GM18499 (cell line): Measurements from ENCODE around the gene FMN1.

Experiments
- ATAC-seq: cut with Tn5 transposase; IDR thresholded peaks from one replicate; pipeline ENCODE4 v1.9.1; 2021; ENCODE audit warnings: moderate number of reproducible peaks; ENCODE audit not compliant: insufficient read depth, unreplicated experiment

FMN1 gene

DNA sequence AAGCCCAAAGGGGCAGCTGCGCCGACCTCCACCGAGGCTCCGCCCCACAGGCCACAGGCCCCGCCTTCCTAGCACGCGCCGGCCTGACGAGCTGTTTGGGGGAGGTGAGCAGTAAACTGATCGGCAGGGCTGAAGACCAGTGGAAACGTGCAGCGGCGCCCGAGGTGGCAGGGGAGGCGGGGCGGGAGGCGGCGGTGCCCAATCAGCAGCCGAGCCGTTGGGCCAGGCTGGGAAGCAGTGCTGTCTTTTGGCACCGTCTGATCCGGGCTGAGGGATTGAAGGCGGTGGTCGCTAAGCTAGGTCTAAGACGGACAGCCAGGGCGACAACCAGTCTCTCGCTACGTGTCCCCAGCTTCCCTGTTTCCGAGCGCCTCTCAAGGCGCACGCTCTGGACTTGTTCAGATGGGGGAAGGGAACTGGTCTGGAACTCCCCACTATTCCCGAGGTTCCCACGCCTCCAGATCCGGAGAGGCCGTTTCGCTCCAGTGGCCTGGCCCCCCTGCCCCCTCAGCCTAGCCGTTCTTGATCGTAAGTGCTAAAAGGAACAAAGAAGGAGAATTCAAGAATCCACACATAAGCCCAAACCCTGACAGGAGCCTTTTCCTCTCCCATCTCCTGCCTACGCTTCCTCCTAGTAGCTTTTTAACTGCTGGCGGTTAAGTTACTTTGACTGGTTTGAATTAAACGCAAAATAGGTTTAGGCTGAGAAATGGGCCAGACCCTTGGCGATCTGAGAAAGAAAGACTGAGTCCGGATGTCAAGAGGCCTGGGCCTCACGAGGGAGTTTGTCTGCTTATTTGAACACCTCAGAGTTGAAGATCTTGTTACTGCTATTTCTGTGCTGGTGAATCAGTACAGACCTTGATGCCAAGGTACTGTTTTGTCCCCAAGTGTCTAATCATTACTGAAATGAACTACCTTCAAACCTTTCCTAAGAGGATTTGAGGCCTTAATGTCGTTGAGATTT is at the start of gene FMN1:
Gene FMN1 (minus strand): TSS at position 11 of the 967 bp plus-strand sequence. CDS start 39,800 bp downstream, outside the sequence.
- no peak for ATAC-seq

- ATAC-seq: no peak
Observed at GRCh38 chr15:33243869-33244268, 49.4 kb upstream of the FMN1 start.

DNA sequence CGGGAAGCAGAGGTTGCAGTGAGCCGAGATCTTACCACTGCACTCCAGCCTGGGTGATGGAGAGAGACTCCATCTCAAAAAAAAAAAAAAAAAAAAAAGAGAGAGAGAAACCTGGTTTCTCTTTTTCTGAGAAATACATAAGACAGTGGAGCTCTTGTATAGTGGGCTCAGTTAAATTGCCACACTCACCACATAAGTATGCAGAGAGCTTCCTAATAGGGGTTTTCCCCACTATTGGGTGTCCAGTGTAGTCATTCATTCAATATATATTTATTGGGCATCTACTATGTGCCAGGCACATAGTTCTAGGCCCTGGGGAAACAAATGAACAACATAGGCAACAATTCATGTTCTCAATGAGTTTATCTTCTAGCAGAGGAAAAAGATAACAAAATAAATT is 48.9 kb upstream of the FMN1 start:
- ATAC-seq: no peak

- ATAC-seq: no peak
Observed at GRCh38 chr15:33242669-33243191, 48.2 kb upstream of the FMN1 start.

DNA sequence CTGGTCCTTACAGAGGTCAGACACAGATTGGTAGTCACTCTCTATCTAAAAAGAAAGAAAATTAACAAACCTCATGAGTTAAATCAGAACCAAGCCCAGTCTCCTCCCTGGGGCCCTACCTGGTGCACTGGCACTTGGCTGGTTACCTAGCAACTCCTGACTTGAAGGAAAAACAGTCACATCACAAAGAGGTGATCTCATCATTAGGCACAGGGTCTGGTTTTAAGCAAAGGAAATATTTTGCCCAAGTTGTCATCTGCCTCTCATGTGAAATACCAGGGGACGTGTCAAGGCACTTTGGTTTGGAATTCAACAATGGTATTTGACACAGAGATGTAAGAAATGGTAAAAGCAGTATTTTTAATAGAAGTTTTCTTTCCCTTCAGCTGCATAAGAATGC is 47.7 kb upstream of the FMN1 start:
- ATAC-seq: no peak

DNA sequence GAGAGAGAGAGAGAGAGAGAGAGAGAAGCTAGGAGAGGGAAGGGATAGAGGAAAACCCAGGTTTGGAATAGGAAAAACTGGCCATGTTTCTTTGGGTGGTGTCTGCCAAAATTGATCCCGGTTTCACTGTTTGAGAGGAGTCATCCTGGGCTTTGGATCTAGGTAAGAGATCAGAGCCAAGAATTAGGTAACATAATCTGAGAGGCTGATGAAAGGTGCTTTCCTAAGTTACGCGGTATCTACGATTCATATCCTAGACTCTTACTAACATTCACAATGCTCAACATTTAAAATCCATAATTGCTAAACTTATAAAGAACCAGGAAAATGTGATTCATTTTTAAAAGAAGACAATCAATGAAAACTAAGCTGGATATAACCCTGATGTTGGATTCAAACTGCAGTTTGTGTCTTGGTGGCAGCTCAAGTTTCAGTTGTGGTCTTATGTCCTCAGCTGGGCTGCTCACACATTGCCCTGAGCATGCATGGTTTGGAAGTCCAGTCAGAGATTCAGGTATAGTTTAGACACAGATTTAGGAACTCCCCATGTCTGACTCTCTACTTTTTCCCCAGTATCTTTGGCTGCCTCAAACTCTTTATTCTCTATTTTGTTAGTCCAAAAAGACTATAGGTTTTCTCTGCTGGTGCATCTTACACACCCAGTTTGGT is 42.5 kb upstream of the FMN1 start:
- ATAC-seq: no peak

DNA sequence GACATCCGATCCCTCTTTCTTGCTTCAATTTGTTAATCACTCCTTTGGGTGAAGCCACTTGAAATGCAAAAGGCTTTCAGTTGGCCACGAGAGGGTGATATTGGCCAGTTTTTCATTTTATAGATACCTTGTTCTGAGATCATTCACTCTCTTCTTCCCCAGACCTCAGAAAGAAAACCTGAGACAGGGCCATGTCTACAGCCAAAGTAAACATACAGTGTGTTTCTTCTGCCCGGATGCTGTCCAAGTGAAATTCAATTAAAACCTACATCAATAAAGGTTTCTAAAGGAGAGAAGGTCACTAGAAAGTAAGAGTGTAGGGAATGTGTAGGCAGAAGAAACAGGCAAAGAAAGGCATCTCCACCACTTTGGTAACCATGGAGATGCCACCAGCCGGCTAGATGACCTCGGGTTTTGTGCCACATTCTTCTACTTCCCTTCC is 39.5 kb upstream of the FMN1 start:
- ATAC-seq: no peak

DNA sequence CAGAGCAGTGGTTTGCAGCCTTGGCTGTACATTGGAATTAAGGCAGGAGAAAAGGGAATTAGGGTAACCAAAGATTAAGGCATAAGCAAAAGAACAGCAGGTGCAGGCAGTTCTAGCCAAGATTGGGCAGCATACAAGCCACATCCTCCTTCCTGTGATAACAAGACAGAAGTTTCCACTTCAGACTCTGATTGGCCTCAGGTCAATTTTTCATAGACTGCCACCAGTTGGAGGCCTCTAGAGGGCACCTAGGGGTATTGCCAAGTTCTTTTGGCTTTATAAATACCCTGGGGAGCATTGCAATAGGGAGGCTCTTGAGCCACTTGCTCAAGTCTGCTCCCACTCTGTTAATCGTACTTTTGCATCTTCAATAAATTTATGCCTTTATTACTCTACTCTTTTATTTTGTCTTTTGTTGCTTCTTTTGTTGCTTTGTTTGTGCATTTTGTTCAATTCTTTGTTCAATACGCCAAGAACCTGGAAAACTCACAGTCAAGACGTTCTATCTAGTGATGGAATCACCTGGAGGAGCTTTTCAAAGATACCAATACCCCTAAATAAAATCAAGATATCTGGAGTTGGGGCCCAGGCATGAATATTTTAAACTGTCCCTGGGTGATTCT is 32.2 kb upstream of the FMN1 start:
- ATAC-seq: peak; percentile 63

GRCh38 chr15:33218071-33218491 is 23.6 kb upstream of the FMN1 start:
- no peak for ATAC-seq

GRCh38 chr15:33215941-33216872 is 21.7 kb upstream of the FMN1 start:
- no peak for ATAC-seq

DNA sequence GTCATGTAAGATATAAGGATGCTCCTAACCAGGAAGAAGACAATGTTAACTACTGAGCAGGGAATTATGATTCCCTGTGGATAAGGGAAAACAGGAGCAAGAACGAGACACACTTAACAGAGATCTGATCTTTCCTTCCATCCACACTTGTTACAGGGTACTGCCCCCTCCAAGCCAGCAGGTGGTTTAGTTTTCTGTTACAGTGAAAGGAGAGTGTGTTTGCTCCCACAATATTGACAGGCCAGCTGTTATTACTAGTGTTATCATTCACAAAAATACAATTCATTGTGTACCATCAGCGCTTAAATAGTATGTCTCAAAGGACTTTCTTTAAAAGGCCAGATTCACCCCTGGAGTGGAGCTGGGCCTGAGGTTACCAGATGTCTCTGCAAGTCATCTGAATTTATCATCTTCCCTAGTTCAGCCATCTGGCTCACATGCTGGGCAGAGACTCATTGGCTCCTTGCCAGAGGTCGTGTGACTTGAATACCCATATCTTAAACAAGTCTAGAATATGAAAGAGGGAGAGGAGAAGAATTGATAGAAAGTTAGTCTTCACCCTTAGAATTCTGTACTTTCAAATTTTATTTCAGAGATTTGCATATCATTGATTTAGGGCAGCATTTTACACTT is 16.8 kb upstream of the FMN1 start:
- no peak for ATAC-seq

DNA sequence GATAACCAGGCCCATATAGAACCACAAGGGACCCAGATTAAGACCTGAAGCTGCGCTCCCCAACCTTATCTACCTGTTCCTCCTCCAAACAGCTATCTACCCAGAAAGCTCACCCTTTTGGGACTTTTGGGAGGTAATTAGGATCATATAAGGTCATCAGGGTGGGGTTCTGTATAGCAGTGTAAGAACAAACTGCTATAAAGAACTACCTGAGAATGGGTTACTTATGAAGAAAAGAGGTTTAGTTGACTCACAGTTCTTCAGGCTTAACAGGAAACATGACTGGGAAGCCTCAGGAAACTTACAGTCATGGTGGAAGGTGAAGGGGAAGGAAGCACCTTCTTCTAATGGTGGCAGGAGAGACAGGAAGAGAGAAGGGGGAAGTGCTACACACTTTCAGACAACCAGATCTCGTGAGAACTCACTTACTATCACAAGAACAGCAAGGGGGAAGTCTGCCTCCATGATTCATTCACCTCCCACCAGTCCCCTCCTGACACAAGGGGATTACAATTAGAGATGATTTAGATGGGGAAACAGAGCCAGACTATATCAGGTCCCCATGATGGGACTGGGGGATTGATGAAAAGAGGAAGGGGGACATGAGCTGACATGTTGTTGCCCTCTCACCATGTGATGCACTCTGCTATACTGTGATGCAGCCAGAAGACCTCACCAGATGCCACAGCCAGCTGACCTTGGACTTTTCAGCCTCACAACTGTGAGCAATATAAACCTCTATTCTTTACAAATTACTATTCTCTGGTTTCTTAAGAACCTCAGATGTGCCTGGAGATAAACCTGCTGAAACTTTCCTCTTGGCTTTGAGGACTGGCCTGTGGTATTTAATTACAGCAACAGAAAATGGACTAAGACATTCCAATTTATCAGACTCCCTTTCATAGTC is 15.3 kb upstream of the FMN1 start:
- ATAC-seq: no peak

DNA sequence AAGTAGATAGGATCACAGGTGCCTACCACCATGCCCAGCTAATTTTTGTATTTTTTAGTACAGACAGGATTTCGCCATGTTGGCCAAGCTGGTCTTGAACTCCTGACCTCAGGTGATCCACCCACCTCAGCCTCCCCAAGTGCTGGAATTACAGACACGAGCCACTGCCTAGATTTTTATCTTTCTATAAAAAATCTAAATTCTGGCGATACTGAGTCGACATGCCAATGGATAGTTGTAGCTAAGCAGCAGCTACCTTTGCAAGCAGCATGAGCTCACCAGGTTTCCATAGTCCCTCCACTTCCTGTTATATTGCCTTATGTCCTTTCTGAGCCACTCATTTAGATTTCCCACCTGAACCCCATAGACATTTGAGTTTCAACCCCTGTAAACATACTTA is 13.1 kb upstream of the FMN1 start:
- ATAC-seq: no peak

- ATAC-seq: no peak
Observed at GRCh38 chr15:33206366-33206765, 11.9 kb upstream of the FMN1 start.

DNA sequence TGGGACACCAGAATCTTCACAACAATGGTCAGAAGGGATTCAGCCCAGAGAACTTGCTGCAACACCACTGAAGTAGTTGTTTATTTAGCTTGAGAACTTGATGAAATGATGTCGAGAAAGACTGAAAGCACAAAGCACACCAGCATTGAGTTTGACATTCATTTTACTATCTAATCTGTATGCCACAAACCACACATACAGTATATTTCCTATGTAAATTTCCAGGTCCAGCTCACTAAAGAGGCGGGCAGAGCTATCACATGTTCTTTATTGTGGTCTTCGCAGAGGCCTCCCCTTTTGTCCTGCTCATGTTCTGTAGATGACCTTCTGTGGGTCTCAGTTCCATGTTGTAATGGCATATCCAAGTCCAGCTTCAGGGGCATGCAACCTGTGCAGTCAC is 10.4 kb upstream of the FMN1 start:
- no peak for ATAC-seq

DNA sequence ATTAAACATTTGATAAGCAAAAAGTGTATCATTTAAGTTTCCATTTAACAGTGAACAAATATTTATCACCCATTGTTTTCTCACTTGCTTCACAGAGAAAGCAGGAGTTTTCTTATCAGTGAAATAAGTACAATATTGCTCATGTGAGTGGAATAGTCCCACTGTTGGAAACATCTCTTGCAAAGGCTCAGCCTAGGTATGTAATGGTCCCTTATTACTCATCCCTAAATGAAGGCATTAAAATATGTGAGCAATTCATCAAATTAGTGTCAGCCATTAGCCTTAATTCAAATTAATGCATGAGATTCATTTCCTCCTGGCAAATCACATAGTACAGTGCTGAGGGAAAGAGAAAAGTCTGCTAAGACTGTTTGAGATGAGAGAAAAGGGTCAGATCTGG is 9.6 kb upstream of the FMN1 start:
- ATAC-seq: no peak

- ATAC-seq: peak; percentile 79
Observed at GRCh38 chr15:33201491-33202231, 7.1 kb upstream of the FMN1 start.

GRCh38 chr15:33200903-33201302 is 6.4 kb upstream of the FMN1 start:
- ATAC-seq: no peak
